CD1c-positive myeloid dendritic cell (primary cell): ENCODE data around the gene CCNB1IP1.
"Not testable (repeated sequence)": the region's sequence is repeated elsewhere in the genome, so short reads cannot be mapped to it uniquely, and the experiment has no call there.

Experiments
- DNase-seq: peaks from one replicate; pipeline ENCODE4 v3.0.0-alpha.2; 2016; ENCODE audit errors: extremely low spot score

CCNB1IP1 gene

GRCh38 chr14:20332431-20332787, 670 bp downstream of the CCNB1IP1 start:
- DNase-seq, result no peak

GRCh38 chr14:20331053-20331613, 1.9 kb downstream of the CCNB1IP1 start:
- no peak for DNase-seq

GRCh38 chr14:20329355-20329754, 3.7 kb downstream of the CCNB1IP1 start:
- no peak for DNase-seq

- DNase-seq, result no peak
Measured at GRCh38 chr14:20328705-20329104, 4.4 kb downstream of the CCNB1IP1 start.

- peak; percentile 84 for DNase-seq
Measured at GRCh38 chr14:20327005-20327869, 5.8 kb downstream of the CCNB1IP1 start.

- DNase-seq, result no peak
Measured at GRCh38 chr14:20317720-20318119, 15.4 kb downstream of the CCNB1IP1 start.

- no peak for DNase-seq
Measured at GRCh38 chr14:20314026-20314425, 19.1 kb downstream of the CCNB1IP1 start.

- no peak for DNase-seq
Measured at GRCh38 chr14:20306079-20306423, 27.0 kb downstream of the CCNB1IP1 start.

GRCh38 chr14:20305265-20306078, 27.6 kb downstream of the CCNB1IP1 start, which contains the start of gene TTC5:
TTC5 (minus strand) TSS chr14:20305951; CDS start chr14:20305937, 14 bp downstream.
- DNase-seq, result peak; percentile 94

GRCh38 chr14:20302042-20302755, 30.9 kb downstream of the CCNB1IP1 start:
- DNase-seq, result no peak

GRCh38 chr14:20295067-20295466, 38.0 kb downstream of the CCNB1IP1 start:
- DNase-seq, result peak; percentile 67

- DNase-seq, result no peak
Measured at GRCh38 chr14:20294636-20295035, 38.4 kb downstream of the CCNB1IP1 start.

GRCh38 chr14:20281998-20282397, 51.1 kb downstream of the CCNB1IP1 start:
- DNase-seq, result not testable (repeated sequence)

- DNase-seq, result not testable (repeated sequence)
Measured at GRCh38 chr14:20280265-20280664, 52.8 kb downstream of the CCNB1IP1 start.

- no peak for DNase-seq
Measured at GRCh38 chr14:20278414-20278813, 54.7 kb downstream of the CCNB1IP1 start.

GRCh38 chr14:20277409-20277808, 55.7 kb downstream of the CCNB1IP1 start:
- DNase-seq, result no peak

- no peak for DNase-seq
Measured at GRCh38 chr14:20274062-20274461, 59.0 kb downstream of the CCNB1IP1 start.

- not testable (repeated sequence) for DNase-seq
Measured at GRCh38 chr14:20264361-20264760, 68.7 kb downstream of the CCNB1IP1 start.

GRCh38 chr14:20262642-20263128, 70.4 kb downstream of the CCNB1IP1 start:
- DNase-seq, result no peak
